ENCODE data around the gene CASK. TPM values are rescaled to one million over a fixed set of nuclear protein-coding genes. Genes with fewer than 3 reads are reported as not detected.

The CASK gene
- total and polyA plus RNA-seq, 9 of the 15 experiments (the other 6 are each of a cell fraction or from before 2014, with no cell fraction given), result 1.3 to 7.4 (median 5.2) TPM

GRCh38 chrX:41862562-41863184, 60.7 kb downstream of the CASK start:
- Histone ChIP-seq H4K20me1 (replicated peaks; ENCODE audit: control insufficient read depth, insufficient read depth, low read length) (no peaks in the 10 kb centered on the region), H3K27me3 (ENCODE audit: control insufficient read depth in 2 of 2, insufficient read depth in 2 of 2, low read length in 2 of 2) (no peaks in the 10 kb centered on the region), H3K9ac (ENCODE audit: insufficient read depth in 1 of 2, low read depth in 2 of 2, low read length in 2 of 2) (no peak overlapping the region), H2AFZ (ENCODE audit: low read depth, low read length) (no peak overlapping the region), H3K27ac (ENCODE audit: extremely low read depth, low read depth, low read length) (no peak overlapping the region), H3K9me3 (replicated peaks; ENCODE audit: control insufficient read depth, insufficient read depth, low read depth, low read length) (no peaks in the 10 kb centered on the region), H3K9me1 (ENCODE audit: control insufficient read depth, insufficient read depth, low read length) (no peaks in the 10 kb centered on the region), H3K36me3 (ENCODE audit: control insufficient read depth, insufficient read depth, low read length) (no peaks in the 10 kb centered on the region), H3K4me3 (no peak overlapping the region), H3K79me2 (ENCODE audit: control insufficient read depth, insufficient read depth, low read length) (no peaks in the 10 kb centered on the region), H3K4me1 (replicated peaks in 1 of 2; ENCODE audit: control insufficient read depth in 2 of 2, insufficient read depth in 2 of 2, low read length in 2 of 2) (no peaks in the 10 kb centered on the region), H3K4me2 (ENCODE audit: insufficient read depth, low read length) (no peak overlapping the region)
- POLR2A ChIA-PET, result no interaction called here
- no peak for TF ChIP-seq PHTF2 (CRISPR knock-in tag; IDR thresholded peaks at IDR 0.05)
- TF ChIP-seq ZBED1 (IDR thresholded peaks at IDR 0.05), result no peak
- ATAC-seq, result no peak
- CTCF ChIA-PET (ENCODE audit: low intra/inter-chr PET ratio), result no interaction called here
- WGBS (ENCODE audit: insufficient coverage, low coverage, missing lambda C conversion rate), result 7% methylated on average over 4 of the region's 4 CpGs
- no peak for DNase-seq (ENCODE audit: extremely low read depth in 1 of 4, low spot score in 3 of 4)
- in situ Hi-C loops (cut with MboI) (no loop called here), intact Hi-C loops (cut with micrococcal nuclease) (no loop called here)
- no peak for FAIRE-seq
- no TSS peak for BruUV-seq (replicated peaks)

- no peaks in the 10 kb centered on the region for H3K79me2 ChIP-seq (ENCODE audit: control insufficient read depth, insufficient read depth, low read length)
- BruUV-seq (replicated peaks), result no TSS peak
- in situ Hi-C loops (cut with MboI) (no loop called here), intact Hi-C loops (cut with micrococcal nuclease) (no loop called here)
- no peak for DNase-seq (ENCODE audit: extremely low read depth in 1 of 4, low spot score in 3 of 4)
- no peaks in the 10 kb centered on the region for H3K36me3 ChIP-seq (ENCODE audit: control insufficient read depth, insufficient read depth, low read length)
- ATAC-seq, result no peak
- no peaks in the 10 kb centered on the region for H3K9me3 ChIP-seq (replicated peaks; ENCODE audit: control insufficient read depth, insufficient read depth, low read depth, low read length)
- no peak overlapping the region for H3K4me2 ChIP-seq (ENCODE audit: insufficient read depth, low read length)
- no peaks in the 10 kb centered on the region for H3K4me1 ChIP-seq (replicated peaks in 1 of 2; ENCODE audit: control insufficient read depth in 2 of 2, insufficient read depth in 2 of 2, low read length in 2 of 2)
- no peaks in the 10 kb centered on the region for H3K27me3 ChIP-seq (ENCODE audit: control insufficient read depth in 2 of 2, insufficient read depth in 2 of 2, low read length in 2 of 2)
- H3K9ac ChIP-seq (ENCODE audit: insufficient read depth in 1 of 2, low read depth in 2 of 2, low read length in 2 of 2), result no peak overlapping the region
- 0% methylated on average over 4 of the region's 4 CpGs for WGBS (ENCODE audit: insufficient coverage, low coverage, missing lambda C conversion rate)
- TF ChIP-seq ARID4B (CRISPR knock-in tag; IDR thresholded peaks at IDR 0.05) (no peak), ZNF780A (CRISPR knock-in tag; IDR thresholded peaks at IDR 0.05) (no peak), GTF2E2 (tag; IDR thresholded peaks at IDR 0.05) (no peak), MECOM (CRISPR knock-in tag; IDR thresholded peaks at IDR 0.05) (no peak), ARID1B (IDR thresholded peaks at IDR 0.05) (no peak), ZFP91 (CRISPR knock-in tag; IDR thresholded peaks at IDR 0.05) (no peak)
- ChIA-PET CTCF (ENCODE audit: low intra/inter-chr PET ratio) (no interaction called here), POLR2A (no interaction called here)
- no peak overlapping the region for H3K27ac ChIP-seq (ENCODE audit: extremely low read depth, low read depth, low read length)
- H3K4me3 ChIP-seq, result no peak overlapping the region
- no peak overlapping the region for H2AFZ ChIP-seq (ENCODE audit: low read depth, low read length)
- FAIRE-seq, result no peak
- H4K20me1 ChIP-seq (replicated peaks; ENCODE audit: control insufficient read depth, insufficient read depth, low read length), result no peaks in the 10 kb centered on the region
- H3K9me1 ChIP-seq (ENCODE audit: control insufficient read depth, insufficient read depth, low read length), result no peaks in the 10 kb centered on the region
These were observed 65.1 kb downstream of the CASK start for GRCh38 chrX:41858161-41858775.
